Duodenal mucosa (tissue), 2 donors: Measurements from ENCODE around the gene ITPRIPL1.
"Not testable (repeated sequence)": the region's sequence is repeated elsewhere in the genome, so short reads cannot be mapped to it uniquely, and the experiment has no call there.

Experiments used
- H3K27ac ChIP-seq: one replicate; pipeline ENCODE4 v1.7.0; 2013; ENCODE audit warnings: low read depth, low read length
- H3K27me3 ChIP-seq, 2 donors: one replicate each; pipeline ENCODE4 v1.7.0; 2013; ENCODE audit warnings: low read length in 2 of 2, control low read depth in 1 of 2; ENCODE audit not compliant: insufficient read depth in 2 of 2, control insufficient read depth in 1 of 2
- H3K36me3 ChIP-seq, 2 donors: one replicate each; pipeline ENCODE4 v1.7.0; 2013; ENCODE audit warnings: low read length in 2 of 2, control low read depth in 1 of 2; ENCODE audit not compliant: insufficient read depth in 2 of 2, control insufficient read depth in 1 of 2
- H3K4me1 ChIP-seq, 2 donors: one replicate each; pipeline ENCODE4 v1.7.0; 2013; ENCODE audit warnings: low read length in 2 of 2, control low read depth in 1 of 2; ENCODE audit not compliant: insufficient read depth in 2 of 2, control insufficient read depth in 1 of 2
- H3K4me3 ChIP-seq, 2 donors: one replicate each; pipeline ENCODE4 v1.7.0; 2013; ENCODE audit warnings: low read length in 2 of 2, low read depth in 1 of 2
- H3K9ac ChIP-seq, 2 donors: one replicate each; pipeline ENCODE4 v1.7.0; 2013; ENCODE audit warnings: low read length in 2 of 2, low read depth in 1 of 2
- H3K9me3 ChIP-seq, 2 donors: one replicate each; pipeline ENCODE4 v1.7.0; 2013; ENCODE audit warnings: low read length in 2 of 2, control low read depth in 1 of 2; ENCODE audit not compliant: control insufficient read depth in 1 of 2

Gene ITPRIPL1

GRCh38 chr2:96325041-96325883 lies at the start of gene ITPRIPL1:
TSS of gene ITPRIPL1 (plus strand) at chr2:96325317. CDS start at chr2:96325840, 523 bp downstream.
- Histone ChIP-seq H3K9ac (peak within 1 kb of the TSS; percentile 62 to 70), H3K27me3 (peaks cover 27 to 31% of the 10 kb centered on the region in 2 donors), H3K9me3 (no peaks in the 10 kb centered on the region), H3K36me3 (no peaks in the 10 kb centered on the region), H3K4me3 (peak within 1 kb of the TSS; percentile 68 to 73), H3K4me1 (peaks cover 15 to 22% of the 10 kb centered on the region in 2 donors), H3K27ac (no peak within 1 kb of the TSS)

GRCh38 chr2:96276787-96277499 lies 48.2 kb upstream of the ITPRIPL1 start:
- Histone ChIP-seq H3K4me1 (no peaks in the 10 kb centered on the region), H3K36me3 (peaks cover 48 to 81% of the 10 kb centered on the region in 2 donors), H3K9ac (no peak overlapping the region), H3K27me3 (no peaks in the 10 kb centered on the region), H3K4me3 (no peak overlapping the region), H3K9me3 (no peaks in the 10 kb centered on the region), H3K27ac (no peak overlapping the region)

- Histone ChIP-seq H3K4me1 (no peaks in the 10 kb centered on the region), H3K27me3 (no peaks in the 10 kb centered on the region), H3K9me3 (no peaks in the 10 kb centered on the region), H3K27ac (no peak overlapping the region), H3K36me3 (peaks cover 95 to 100% of the 10 kb centered on the region in 2 donors), H3K9ac (no peak overlapping the region), H3K4me3 (no peak overlapping the region)
Observed at GRCh38 chr2:96287273-96287856, 37.8 kb upstream of the ITPRIPL1 start.

- H3K27ac ChIP-seq = no peak overlapping the region
- H3K9me3 ChIP-seq = no peaks in the 10 kb centered on the region
- H3K36me3 ChIP-seq = peaks cover 82 to 100% of the 10 kb centered on the region in 2 donors
- H3K4me3 ChIP-seq = no peak overlapping the region
- H3K9ac ChIP-seq = no peak overlapping the region
- no peaks in the 10 kb centered on the region for H3K4me1 ChIP-seq
- H3K27me3 ChIP-seq = no peaks in the 10 kb centered on the region
Observed at GRCh38 chr2:96291751-96292150, 33.4 kb upstream of the ITPRIPL1 start.

- H3K9me3 ChIP-seq, H3K4me1 ChIP-seq, H3K4me3 ChIP-seq, H3K9ac ChIP-seq, H3K27ac ChIP-seq, H3K27me3 ChIP-seq: not testable (repeated sequence)
- peaks cover 82 to 100% of the 10 kb centered on the region in 2 donors for H3K36me3 ChIP-seq
Observed at GRCh38 chr2:96294271-96294670, 30.8 kb upstream of the ITPRIPL1 start.

- no peak overlapping the region for H3K27ac ChIP-seq
- no peaks in the 10 kb centered on the region for H3K9me3 ChIP-seq
- H3K27me3 ChIP-seq = no peaks in the 10 kb centered on the region
- H3K4me3 ChIP-seq = no peak overlapping the region
- no peaks in the 10 kb centered on the region for H3K4me1 ChIP-seq
- peaks cover 73 to 97% of the 10 kb centered on the region in 2 donors for H3K36me3 ChIP-seq
- H3K9ac ChIP-seq = no peak overlapping the region
Observed at GRCh38 chr2:96296925-96297324, 28.2 kb upstream of the ITPRIPL1 start.

- Histone ChIP-seq H3K27ac (no peak overlapping the region), H3K4me1 (peaks cover 14 to 18% of the 10 kb centered on the region in 2 donors), H3K9ac (no peak overlapping the region), H3K27me3 (no peaks in the 10 kb centered on the region), H3K4me3 (no peak overlapping the region), H3K36me3 (peaks cover 54 to 66% of the 10 kb centered on the region in 2 donors), H3K9me3 (no peaks in the 10 kb centered on the region)
Observed at GRCh38 chr2:96301865-96302264, 23.3 kb upstream of the ITPRIPL1 start.

- H3K9ac ChIP-seq = peak overlapping the region; percentile 86 to 94
Observed at GRCh38 chr2:96304606-96305005, 20.5 kb upstream of the ITPRIPL1 start.

GRCh38 chr2:96305091-96305978 lies 19.8 kb upstream of the ITPRIPL1 start, which contains the start of gene SNRNP200:
TSS of gene SNRNP200 (minus strand) at chr2:96305546. CDS start at chr2:96305437, 109 bp downstream.
- Histone ChIP-seq H3K36me3 (peaks cover 26 to 32% of the 10 kb centered on the region in 2 donors), H3K4me3 (peak within 1 kb of the TSS; percentile 89 to 98), H3K4me1 (peaks cover 14 to 18% of the 10 kb centered on the region in 2 donors), H3K27ac (peak within 1 kb of the TSS; percentile 71), H3K9me3 (no peaks in the 10 kb centered on the region), H3K9ac (peak within 1 kb of the TSS; percentile 86 to 94), H3K27me3 (no peaks in the 10 kb centered on the region)

More at GRCh38 chr2:96304606-96305005, 20.5 kb upstream of the ITPRIPL1 start:
- H3K9me3 ChIP-seq = no peaks in the 10 kb centered on the region
- peaks cover 27 to 38% of the 10 kb centered on the region in 2 donors for H3K36me3 ChIP-seq
- peak overlapping the region; percentile 89 to 98 for H3K4me3 ChIP-seq
- H3K27ac ChIP-seq = no peak overlapping the region
- no peaks in the 10 kb centered on the region for H3K27me3 ChIP-seq
- peaks cover 14 to 18% of the 10 kb centered on the region in 2 donors for H3K4me1 ChIP-seq
